HG02938 (cell line): ENCODE data around the gene PROK1.
A peak's percentile ranks its signal among the peaks of the same experiment; 100 is the strongest.
"Not testable (repeated sequence)": the region's sequence is repeated elsewhere in the genome, so short reads cannot be mapped to it uniquely, and the experiment has no call there.

Experiments used
- ATAC-seq: cut with Tn5 transposase; IDR thresholded peaks from one replicate; pipeline ENCODE4 v1.9.1; 2021; ENCODE audit warnings: mild to moderate bottlenecking, moderate library complexity; ENCODE audit not compliant: unreplicated experiment

The PROK1 gene, protein sequence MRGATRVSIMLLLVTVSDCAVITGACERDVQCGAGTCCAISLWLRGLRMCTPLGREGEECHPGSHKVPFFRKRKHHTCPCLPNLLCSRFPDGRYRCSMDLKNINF

DNA sequence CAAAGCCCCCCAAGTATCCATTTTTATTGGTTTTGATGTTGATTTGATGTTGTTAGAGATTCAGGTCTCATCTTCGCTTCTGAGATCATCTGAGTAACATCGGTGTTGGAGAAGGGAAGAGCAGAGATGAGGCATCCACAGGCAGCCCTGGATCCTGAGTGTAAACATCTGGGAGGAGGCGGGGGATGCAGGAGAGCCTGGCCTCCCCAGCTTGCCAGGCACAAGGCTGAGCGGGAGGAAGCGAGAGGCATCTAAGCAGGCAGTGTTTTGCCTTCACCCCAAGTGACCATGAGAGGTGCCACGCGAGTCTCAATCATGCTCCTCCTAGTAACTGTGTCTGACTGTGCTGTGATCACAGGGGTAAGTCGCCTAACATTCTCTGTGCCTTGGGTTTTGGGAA, at the start of gene PROK1:
PROK1 (plus strand) TSS at position 221 of the 400 bp plus-strand sequence; CDS start at position 289, 68 bp downstream.
- ATAC-seq = no peak

DNA sequence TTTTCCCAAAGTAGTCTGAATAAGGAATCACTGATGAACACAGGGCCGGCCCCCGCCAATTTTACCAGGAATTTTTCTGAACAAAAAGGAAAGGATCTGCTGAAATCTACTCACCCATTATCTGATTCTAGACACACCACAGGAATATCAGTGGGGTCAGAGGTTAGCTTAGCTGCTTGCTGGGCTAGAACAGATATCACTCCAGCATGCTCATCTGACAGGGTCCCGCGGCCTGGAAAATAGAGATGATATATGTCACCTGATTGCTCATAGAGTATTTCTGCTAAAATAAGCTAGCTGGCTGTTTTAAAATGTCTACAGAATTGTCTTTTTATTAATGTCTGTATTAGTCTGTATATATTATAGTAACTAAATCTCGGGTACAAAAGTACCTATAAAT, 47.1 kb upstream of the PROK1 start:
- no peak for ATAC-seq

DNA sequence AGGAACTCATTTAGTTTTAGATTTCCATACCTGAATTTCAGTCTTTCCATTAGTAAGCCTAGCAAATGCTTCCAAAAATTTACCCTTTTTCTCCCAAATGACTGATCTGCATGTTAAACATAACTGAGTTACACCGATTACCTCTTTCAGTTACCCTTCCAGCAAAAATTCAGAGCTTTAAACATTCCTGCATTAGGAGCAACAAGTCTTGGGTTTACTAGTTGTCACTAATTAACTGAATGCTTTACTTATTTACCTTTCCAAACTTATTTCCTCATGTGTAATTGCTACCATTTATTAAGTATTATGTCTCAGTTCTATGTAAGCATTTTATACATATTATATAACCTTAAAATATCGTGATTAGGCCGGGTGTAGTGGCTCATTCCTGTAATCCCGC, 46.5 kb upstream of the PROK1 start:
- ATAC-seq = no peak

DNA sequence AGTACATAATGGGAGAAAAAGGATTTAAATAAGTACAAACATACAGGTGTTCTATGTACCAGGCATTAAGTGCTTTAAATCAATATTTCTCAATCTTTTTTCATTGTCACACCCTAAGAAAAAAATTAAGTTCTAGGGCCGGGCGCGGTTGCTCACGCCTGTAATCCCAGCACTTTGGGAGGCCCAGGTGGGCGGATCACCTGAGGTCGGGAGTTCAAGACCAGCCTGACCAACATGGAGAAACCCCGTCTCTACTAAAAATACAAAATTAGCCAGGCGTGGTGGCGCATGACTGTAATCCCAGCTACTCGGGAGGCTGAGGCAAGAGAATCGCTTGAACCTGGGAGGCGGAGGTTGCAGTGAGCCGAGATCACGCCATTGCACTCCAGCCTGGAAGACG, 44.5 kb upstream of the PROK1 start:
- not testable (repeated sequence) for ATAC-seq

DNA sequence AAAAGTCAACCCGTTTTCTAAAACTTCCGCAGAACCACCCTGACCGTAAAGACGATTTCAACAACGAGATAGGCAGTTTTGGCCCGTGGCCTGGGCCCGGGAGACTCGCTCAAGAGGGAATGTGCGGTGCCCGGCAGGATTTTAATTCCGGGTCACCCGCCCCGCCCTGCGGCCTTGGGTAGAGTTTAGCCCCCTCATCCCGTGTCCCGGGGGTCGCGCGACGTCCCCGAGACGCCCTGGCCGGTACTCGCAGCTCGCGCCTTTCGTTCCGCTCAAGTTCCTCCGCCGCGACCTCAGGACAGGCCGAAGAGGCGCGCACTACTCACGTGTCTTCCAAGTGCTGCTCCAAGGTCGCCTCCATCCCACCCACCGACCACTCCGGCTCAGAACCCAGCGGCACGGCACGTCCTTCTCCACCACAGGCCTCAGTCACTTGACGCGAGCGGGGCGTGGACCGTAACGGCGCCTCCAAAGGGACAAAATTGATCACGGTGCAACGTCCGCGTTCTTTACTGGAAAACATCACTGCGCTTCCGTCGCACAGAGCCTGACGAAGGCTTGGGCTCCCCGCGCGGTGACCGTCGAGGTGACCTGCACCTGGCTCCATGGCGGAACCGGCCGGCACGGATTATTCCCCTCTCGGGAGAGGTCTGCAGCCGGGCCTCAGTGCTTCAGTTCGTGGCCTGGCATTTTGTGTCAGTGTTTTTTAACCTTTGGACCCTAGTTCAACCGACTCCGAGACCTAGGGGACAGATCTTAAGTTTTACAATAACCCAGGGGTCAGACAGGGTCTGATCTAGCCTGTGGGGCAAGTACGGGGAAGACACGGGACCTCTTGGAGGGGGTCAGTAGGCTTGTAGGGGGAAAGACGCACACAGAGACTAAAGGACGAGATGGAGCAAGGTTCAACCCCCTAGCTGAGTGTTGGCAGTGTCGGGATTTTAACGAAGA, 43.4 kb upstream of the PROK1 start, which contains the start of gene LAMTOR5:
LAMTOR5 (minus strand) TSS at position 435 of the 951 bp plus-strand sequence; CDS start at position 361, 74 bp downstream.
- ATAC-seq = peak; percentile 86

DNA sequence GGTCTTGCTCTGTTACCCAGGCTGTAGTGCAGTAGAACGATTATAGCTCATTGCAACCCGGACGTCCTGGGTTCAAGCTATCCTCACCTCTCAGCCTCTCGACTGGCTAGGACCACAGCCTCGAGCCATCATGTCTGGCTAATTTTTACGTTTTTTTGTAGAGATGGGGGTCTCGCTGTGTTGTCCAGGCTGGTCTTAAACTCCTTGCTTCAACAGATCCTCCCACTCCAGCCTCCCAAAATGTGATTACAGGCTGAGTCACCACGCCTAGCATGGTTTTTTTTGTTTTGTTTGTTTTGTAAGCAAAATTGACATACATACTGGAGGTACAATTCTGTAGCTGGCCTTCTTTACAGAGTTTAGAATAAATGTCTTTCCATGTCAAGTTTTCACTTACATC, 42.5 kb upstream of the PROK1 start:
- ATAC-seq = no peak

DNA sequence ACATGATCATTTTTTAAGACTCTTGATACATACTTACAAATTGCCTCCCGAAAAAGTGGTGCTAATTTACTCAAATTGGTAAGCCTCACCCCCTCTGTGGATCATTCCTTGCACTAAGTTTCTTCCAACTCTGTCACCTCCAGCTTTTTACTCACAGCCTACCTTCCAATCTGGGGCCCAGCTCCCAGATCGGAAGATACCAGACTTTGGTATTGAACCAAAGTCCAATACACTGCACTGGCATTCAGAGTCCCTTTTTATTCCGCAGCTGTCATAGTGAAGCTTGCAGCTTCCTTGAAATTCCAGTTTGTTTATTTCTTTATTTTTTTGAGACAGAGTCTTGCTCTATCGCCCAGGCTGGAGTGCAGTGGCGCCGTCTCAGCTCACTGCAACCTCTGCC, 41.6 kb upstream of the PROK1 start:
- no peak for ATAC-seq

DNA sequence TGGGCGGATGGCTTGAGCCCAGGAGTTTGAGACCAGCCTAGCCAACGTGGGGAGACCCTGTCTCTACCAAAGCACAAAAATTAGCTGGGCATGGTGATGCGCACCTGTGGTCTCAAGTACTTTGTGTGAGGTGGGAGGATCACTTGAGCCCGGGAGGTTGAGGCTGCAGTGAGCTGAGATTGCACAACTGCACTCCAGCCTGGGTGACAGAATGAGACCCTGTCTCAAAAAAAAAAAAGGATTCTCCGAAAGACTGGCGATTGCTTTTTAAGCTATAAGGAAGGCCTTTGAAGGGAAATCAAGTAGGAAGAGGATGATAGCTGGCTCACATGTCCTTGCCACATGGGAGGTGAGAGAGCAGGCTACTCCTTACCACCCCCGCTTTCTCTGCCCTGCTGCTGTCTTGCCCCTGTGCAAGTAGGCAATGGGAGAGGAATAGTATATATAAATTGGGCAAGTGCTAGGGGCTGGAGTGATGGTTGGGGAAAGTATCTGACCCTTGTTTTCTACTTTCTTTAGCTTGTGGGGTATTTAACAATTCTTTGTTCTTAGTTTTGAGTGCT, 39.7 kb upstream of the PROK1 start:
- no peak for ATAC-seq

DNA sequence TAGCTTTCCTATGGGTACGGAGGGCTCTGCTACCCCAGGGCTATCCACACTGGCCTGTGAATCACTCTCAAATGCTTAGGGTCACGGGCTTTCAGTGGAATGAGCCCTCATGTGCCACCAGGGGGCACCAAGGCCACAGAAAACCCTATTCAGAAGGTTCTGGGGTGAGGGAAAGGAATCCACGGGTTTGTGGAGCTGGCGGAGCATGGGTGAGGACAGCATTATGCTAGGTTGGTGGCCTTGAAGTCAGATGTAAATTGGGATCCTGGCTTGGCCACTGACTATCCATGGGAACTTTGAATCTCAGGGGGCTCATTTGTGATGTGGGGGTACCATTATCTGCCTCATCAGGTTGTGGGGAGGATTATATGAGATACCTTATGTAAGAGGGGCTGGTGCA, 38.4 kb upstream of the PROK1 start:
- ATAC-seq = no peak

DNA sequence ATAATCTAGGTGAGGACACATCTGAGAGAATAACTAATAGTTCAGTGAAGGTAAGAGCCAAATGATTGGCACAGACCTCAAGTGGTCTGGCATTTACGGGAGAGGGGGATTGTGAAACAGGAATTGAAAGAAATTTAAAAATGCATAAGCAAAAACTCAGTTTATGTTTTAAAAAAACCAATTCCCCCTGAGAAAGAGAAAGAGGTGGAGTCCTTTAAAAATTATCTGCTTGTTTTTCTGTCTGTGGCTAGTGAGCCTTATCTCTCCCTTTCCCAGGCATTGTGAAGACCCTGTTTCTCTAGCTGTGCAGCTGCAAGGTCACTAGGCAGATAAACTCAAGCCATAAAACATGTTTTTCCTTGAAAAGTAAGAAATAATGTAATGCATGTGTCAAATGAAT, 37.9 kb upstream of the PROK1 start:
- ATAC-seq = not testable (repeated sequence)

DNA sequence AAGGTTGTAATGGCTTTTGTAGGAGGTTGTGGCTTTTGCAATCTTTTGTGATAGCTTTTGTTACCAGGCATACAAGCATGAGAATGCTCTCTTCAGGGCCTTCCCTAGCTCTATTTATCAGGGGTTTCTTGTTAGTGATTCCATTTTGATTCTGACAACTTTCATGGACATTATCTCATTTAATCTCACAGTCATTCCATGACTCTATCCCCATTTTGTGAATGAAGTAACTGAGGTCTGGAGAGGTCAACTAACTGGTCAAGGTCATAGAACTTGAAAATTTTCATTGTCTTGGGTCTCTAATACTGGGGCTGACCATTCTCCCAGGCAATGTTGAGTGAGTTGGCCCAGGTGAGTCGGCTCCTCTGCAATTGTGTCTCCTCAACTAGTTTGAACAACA, 32.2 kb upstream of the PROK1 start:
- no peak for ATAC-seq

DNA sequence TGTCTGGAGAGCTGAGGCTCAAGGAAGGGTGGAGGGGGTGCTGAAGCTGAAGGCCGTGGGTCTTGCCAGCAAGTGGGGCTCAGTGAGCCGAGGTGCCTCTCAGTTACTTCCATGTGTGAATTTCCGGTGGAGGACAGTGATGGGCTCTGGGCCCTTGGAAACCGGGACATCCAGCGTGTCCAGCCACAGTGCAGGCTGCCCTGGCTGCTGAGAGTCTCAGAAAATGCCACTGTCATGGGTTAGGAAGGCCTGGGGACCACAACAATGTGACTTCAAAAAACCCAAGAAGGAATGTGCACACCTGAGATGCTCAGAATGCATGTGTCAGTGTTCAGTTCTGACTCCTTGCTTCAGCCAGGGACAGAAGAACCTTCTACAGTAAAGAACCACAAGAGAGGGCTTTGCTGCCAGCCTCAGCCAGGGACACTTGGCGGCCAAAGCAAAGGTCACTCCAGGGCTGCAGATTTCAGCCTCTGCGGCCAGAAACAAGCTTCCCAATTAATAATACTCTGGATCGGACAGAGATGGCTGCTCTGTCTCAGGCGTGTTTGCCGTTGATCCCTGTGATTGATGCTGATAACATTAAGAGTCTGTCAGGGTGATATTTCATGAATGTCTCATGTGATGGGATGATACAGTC, 30.8 kb upstream of the PROK1 start:
- no peak for ATAC-seq

DNA sequence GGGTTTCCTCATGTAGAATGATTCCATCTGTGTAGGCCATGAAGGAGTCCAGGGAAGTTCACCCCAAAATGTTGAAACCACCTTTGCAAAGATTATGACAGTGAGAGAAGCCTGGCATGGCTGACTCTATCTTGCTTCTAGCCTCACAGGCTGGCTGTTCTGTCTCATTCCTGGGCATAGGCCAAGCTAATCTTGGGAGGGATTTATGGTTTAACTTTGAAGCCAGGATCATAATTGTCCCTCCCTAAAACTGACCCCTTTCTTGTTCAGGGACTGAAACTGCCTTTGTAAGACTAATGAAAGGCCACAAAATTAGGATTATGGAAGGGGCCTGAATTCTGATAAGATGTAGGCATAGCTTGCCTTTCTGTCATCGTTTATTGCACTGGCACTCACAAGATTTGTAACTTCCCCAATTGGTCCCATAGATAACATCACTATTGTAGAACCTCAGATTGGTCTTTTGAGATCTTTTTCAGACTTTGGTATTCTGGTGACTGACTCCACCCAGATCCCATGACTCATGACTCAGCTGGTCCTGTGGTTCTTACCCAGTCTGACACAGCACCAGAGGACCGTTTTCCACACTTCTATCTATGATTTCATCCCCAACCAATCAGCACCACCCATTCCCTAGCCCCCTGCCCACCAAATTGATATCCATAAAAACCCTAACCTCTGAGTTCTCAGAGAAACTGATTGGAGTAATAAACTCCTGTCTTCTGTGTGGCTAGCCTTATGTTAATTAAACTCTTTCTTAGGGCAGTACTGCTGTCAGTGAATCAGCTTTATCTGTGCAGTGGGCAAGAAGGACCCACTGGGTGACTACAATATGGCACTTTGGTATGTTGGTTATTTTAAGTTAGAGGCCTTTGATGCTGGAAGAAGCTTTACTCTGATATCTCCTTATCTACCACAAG, 29.8 kb upstream of the PROK1 start:
- no peak for ATAC-seq

DNA sequence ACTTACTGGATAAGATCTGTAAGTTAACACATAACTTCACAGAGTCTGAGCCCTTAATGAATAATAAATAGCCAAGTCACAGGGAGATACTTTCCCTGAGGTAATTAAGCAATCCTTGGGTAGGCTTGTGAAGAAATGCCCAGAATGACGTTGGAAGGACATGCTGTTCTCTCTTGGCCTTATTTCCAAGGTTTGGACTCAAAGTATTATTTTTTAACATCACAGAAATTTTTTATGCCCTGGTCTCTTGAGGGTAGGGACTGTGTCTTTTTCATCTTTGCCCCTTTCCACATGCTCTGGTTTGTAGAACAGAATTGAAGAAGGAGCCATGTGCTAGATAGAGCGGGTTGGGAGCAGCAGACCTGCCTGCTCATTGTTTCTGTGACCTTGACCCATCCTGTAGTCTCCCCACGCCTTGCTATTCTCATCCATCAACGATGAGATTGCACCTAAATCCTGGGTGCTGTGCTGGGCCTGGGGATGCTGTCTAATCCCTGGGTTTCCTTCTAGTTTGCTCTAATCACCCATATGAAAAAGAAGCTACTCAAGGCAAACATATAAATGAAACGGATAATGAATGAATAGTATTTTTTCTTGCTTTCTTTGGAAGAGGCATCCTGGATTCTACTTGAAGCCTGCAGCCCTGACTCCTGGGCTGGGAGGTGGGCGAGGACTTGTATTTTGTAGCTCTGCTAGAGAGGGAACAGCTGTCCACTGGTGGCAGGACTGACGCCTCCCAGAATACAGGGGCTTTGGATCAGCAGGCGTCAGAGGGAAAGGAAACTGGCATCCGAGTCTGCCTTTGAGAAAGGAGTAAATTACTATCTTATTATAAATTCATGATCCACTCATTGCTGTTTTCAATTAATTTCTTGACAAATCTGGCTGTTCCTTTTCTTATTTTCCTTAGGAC, 26.0 kb upstream of the PROK1 start:
- ATAC-seq = no peak

DNA sequence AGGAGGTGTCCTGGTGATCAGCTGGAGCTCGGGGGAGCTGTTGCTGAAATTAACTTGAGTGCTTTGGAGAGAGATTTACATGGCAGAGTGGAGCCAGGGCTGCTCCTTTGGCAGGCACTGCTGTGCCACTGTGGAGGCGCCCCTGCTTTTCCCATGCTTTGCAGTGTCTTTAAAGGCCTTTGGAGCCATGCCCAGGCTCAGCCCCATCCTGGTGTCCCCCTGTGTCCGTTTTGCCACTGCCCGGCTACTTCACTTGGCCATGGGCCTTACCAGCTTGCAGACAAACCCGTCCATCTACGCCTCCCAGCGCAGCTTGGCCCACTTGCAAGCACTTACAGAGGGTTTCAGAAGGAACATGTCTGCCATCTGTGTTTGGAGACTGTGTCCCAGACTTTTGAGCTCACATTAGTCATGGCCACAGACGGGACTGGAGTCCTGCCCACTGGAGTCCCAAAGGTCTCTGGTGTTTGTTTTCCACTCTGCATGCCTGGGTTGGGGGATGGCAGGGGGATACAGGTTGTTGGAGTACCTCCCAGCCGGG, 25.3 kb upstream of the PROK1 start:
- ATAC-seq = no peak

DNA sequence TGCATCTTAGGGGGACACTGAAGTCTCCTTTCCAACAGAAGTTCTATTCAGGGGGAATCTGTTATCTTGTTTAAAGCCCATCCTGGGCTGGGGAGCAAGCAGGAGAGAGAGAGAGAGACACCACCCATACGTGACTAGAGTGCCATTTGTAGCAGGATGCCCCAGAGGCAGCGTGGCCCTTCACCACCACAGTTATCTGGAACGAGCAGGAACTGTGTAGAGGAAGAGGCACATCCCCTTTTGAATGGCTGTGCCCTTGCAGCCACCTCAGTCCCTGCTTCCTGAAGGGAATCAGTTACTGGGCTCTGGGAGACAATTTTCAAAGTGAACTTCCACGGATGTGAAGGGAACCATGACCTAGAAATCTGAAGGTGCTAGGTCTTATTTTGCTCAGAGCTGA, 24.1 kb upstream of the PROK1 start:
- no peak for ATAC-seq

DNA sequence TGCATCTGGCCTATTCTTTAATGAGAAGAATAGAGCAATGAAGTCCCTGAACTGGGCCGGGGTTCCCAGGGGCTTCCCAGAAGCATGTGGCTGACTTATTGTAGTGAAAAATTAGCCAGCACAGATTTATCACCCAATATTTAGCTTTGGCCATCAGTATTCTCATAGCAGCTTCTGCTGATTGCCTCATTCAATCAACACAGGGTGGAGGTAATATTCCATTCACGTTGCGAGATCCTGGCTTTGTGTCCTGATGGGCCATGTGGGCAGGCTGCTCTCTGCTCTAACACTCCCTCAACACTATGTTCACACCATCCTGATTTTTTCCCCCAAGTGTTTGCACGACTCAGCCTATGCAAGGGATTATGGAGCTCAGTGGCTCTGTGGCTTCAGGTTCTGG, 22.0 kb upstream of the PROK1 start:
- no peak for ATAC-seq

DNA sequence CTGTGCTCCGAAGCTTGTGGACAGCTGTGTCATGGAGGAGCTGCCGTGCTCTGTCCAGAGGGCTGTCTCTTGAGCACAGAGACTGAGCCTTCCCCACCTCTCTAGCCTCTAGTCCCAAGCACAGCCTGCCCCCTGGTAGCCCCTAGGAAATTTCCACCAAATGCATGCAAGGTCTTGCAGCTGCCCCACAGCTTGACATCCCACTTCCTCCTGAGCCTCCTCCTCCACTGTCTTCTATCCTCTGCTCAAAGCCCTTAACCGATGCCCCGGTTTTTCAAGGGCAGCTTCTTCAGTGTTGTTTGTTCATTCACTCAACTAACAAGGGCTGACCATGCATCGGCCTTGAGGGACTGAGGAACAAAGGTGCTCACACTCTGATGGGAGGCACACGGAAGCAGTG, 20.6 kb upstream of the PROK1 start:
- ATAC-seq = no peak

DNA sequence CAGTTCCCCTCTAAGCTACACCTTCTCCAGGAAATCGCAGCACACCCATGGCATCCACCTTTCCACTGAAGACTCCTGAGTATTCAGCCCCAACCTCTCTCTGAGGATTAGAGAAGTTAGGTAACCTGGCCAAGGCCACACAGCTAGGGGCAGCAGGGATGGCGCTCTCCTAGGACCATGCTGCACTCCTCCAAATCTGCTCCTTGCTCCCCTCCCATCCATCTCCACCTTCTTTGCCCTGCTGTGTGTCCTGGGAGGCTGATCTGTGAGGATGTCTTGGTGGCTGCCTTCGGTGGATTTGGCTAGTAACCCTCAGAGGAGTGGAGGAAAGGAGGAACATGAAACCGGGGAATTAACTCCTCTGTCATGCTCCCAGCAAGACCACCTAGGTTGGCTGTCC, 20.0 kb upstream of the PROK1 start:
- ATAC-seq = no peak
